Uterus (tissue), 2 donors: Measurements from ENCODE around the gene MYH11.

Experiments
- CTCF ChIP-seq, 4 experiments: fragments of 200-600 bp in 2 of 4; fragments of 450-650 bp in 2 of 4; sonication (generic) in 2 of 4; IDR thresholded peaks; one replicate each; pipeline ENCODE4 v1.5.1; 2016 to 2019; ENCODE audit warnings: antibody characterized with exemption in 4 of 4, mild to moderate bottlenecking in 2 of 4, moderate library complexity in 1 of 4
- POLR2A ChIP-seq, 2 donors: fragments of 450-650 bp; IDR thresholded peaks; one replicate each; pipeline ENCODE4 v1.6.1; 2016; ENCODE audit warnings: antibody characterized with exemption in 2 of 2, mild to moderate bottlenecking in 1 of 2, moderate library complexity in 1 of 2

GRCh38 chr16:15690296-15690695 lies 166.5 kb downstream of the MYH11 start:
- TF ChIP-seq CTCF (IDR thresholded peaks at IDR 0.05) (no peak), POLR2A (IDR thresholded peaks at IDR 0.05) (no peak)
